Endothelial cell of umbilical vein (primary cell): Measurements from ENCODE around the gene GATA1. TPM values are rescaled to one million over a fixed set of nuclear protein-coding genes. Genes with fewer than 3 reads are reported as not detected.

Experiments used
- BruUV-seq: library from RNA; stranded (reverse); fragments of 400-500 nt; replicated peaks from 2 replicates; lab custom pipeline; 2021; lab: Mats Ljungman, UMichigan
- CTCF ChIA-PET: fragments of 300-600, 350-600 bp; sonication (Branson Sonifier 250); formaldehyde crosslinking; loops from one replicate; lab custom pipeline; 2021; ENCODE audit warnings: antibody characterized with exemption, inconsistent platforms; lab: Charles Lee
- POLR2A ChIA-PET: fragments of 300-600, 350-600 bp; sonication (Branson Sonifier 250); formaldehyde crosslinking; loops from one replicate; lab custom pipeline; 2021; ENCODE audit warnings: antibody characterized with exemption, inconsistent platforms; lab: Charles Lee
- DNase-seq: peaks from one replicate; pipeline ENCODE4 v3.0.0-alpha.2; 2011; ENCODE audit warnings: low read depth, low spot score
- FAIRE-seq: peaks from 2 replicates; lab custom pipeline; 2011; peaks lifted over from hg19 to GRCh38; lab: Jason Lieb, UNC
- H2AFZ ChIP-seq: 2 replicates; pipeline ENCODE4 v1.6.0; 2012; ENCODE audit warnings: low read depth, low read length, control low read depth, inconsistent platforms
- H3K27ac ChIP-seq: 2 replicates; pipeline ENCODE4 v1.5.1; 2011; ENCODE audit warnings: low read depth, mild to moderate bottlenecking, control low read depth, low read length, moderate library complexity; ENCODE audit not compliant: insufficient read depth
- H3K27me3 ChIP-seq, 2 experiments: 2 replicates each; pipeline versions ENCODE4 v1.6.0 to v1.6.1; 2011; ENCODE audit warnings: low read length in 2 of 2, mixed read lengths in 1 of 2; ENCODE audit not compliant: control insufficient read depth in 2 of 2, insufficient read depth in 2 of 2
- H3K36me3 ChIP-seq, 2 experiments: 2 replicates in 1 of 2; 3 replicates in 1 of 2; pipeline ENCODE4 v1.5.1; 2011; ENCODE audit warnings: low read length in 2 of 2, mild to moderate bottlenecking in 1 of 2, moderate library complexity in 1 of 2; ENCODE audit not compliant: control insufficient read depth in 2 of 2, insufficient read depth in 2 of 2; ENCODE audit errors: extremely low read depth in 1 of 2
- H3K4me1 ChIP-seq: 3 replicates; pipeline ENCODE4 v1.5.1; 2011; ENCODE audit warnings: mild to moderate bottlenecking, low read length; ENCODE audit not compliant: control insufficient read depth, insufficient read depth; ENCODE audit errors: extremely low read depth
- H3K4me2 ChIP-seq: 2 replicates; pipeline ENCODE4 v1.6.1; 2011; ENCODE audit warnings: low read length, control low read depth, mixed read lengths; ENCODE audit not compliant: insufficient read depth
- H3K4me3 ChIP-seq, 3 experiments: fragments of 200-600 bp in 1 of 3; sonication (generic), shearing (Covaris generic) in 1 of 3; replicated peaks in 1 of 3; 2 replicates each; pipeline ENCODE4 v1.5.1; 2011 to 2016; ENCODE audit warnings: control low read depth in 3 of 3, low read length in 3 of 3, mild to moderate bottlenecking in 2 of 3, inconsistent platforms in 1 of 3, low read depth in 1 of 3, moderate library complexity in 1 of 3; ENCODE audit not compliant: insufficient read depth in 1 of 3
- H3K79me2 ChIP-seq: 2 replicates; pipeline ENCODE4 v1.6.0; 2012; ENCODE audit warnings: low read length, inconsistent platforms; ENCODE audit not compliant: control insufficient read depth, insufficient read depth
- H3K9ac ChIP-seq: replicated peaks from 2 replicates; pipeline ENCODE3; 2011; ENCODE audit warnings: low read length, control low read depth; ENCODE audit not compliant: insufficient read depth; ENCODE audit errors: extremely low read depth
- H3K9me1 ChIP-seq: replicated peaks from 3 replicates; pipeline ENCODE4 v1.6.0; 2011; ENCODE audit warnings: mild to moderate bottlenecking, low read length; ENCODE audit not compliant: control insufficient read depth, insufficient read depth; ENCODE audit errors: extremely low read depth
- H3K9me3 ChIP-seq: replicated peaks from 2 replicates; pipeline ENCODE4 v1.5.1; 2012; ENCODE audit warnings: low read length, inconsistent platforms; ENCODE audit not compliant: control insufficient read depth, insufficient read depth
- H4K20me1 ChIP-seq: replicated peaks from 2 replicates; pipeline ENCODE3; 2011; ENCODE audit warnings: mild to moderate bottlenecking, low read length; ENCODE audit not compliant: control insufficient read depth, insufficient read depth; ENCODE audit errors: extremely low read depth
- EZH2 ChIP-seq: IDR thresholded peaks from 2 replicates; pipeline ENCODE4 v1.6.1; 2012; ENCODE audit warnings: borderline replicate concordance, low read depth, mild to moderate bottlenecking, moderate library complexity, low read length, inconsistent platforms; ENCODE audit not compliant: severe bottlenecking
- FOS ChIP-seq: IDR thresholded peaks from 2 replicates; pipeline ENCODE4 v1.6.1; 2011; ENCODE audit warnings: mild to moderate bottlenecking, low read length, moderate library complexity, borderline replicate concordance; ENCODE audit not compliant: insufficient read depth
- GATA2 ChIP-seq: IDR thresholded peaks from 2 replicates; pipeline ENCODE4 v1.7.0; 2011; ENCODE audit warnings: low read depth, mild to moderate bottlenecking, moderate library complexity, mixed read lengths, low read length; ENCODE audit not compliant: insufficient read length, insufficient read depth
- JUN ChIP-seq: IDR thresholded peaks from 2 replicates; pipeline ENCODE4 v1.6.1; 2011; ENCODE audit warnings: borderline replicate concordance, low read depth; ENCODE audit not compliant: insufficient read length, insufficient read depth
- MYC ChIP-seq: IDR thresholded peaks from one replicate; pipeline ENCODE4 v1.6.1; 2011; ENCODE audit warnings: mild to moderate bottlenecking, low read depth, low read length
- POLR2A ChIP-seq: IDR thresholded peaks from 2 replicates; pipeline ENCODE4 v1.6.1; 2012; ENCODE audit warnings: low read depth, mild to moderate bottlenecking, control low read depth, low read length
- POLR2AphosphoS5 ChIP-seq: IDR thresholded peaks from 2 replicates; pipeline ENCODE4 v1.6.1; 2012; ENCODE audit warnings: low read depth, mild to moderate bottlenecking, control low read depth, low read length, moderate library complexity; ENCODE audit not compliant: insufficient read depth
- dilution Hi-C: fragments of 300-500 bp; cut with MboI; formaldehyde crosslinking; loops from one replicate; pipeline ENCODE4 v1.15.0; 2019; ENCODE audit warnings: low sequenced_read_pairs; ENCODE audit not compliant: extremely low pct_ligation_motif_present
- intact Hi-C: fragments of 100-400 bp; cut with micrococcal nuclease; formaldehyde crosslinking; loops from one replicate; pipeline ENCODE4 v1.10.0; 2022
- polyA plus RNA-seq, 4 experiments: library from polyadenylated mRNA; depleted of rRNA in 3 of 4; stranded (reverse) in 3 of 4; unstranded in 1 of 4; fragments of >200 nt; gene quantifications; 2 replicates each; pipeline versions ENCODE4 v1.2.1 to v1.2.3, GENCODE V29; 2011 to 2012; ENCODE audit warnings: missing spikeins in 1 of 4
- total RNA-seq: library from RNA; stranded (reverse); gene quantifications from 2 replicates; pipeline ENCODE4 v1.2.3, GENCODE V29; 2021
- TF ChIP-seq, protein P1 (sequence below): IDR thresholded peaks from 2 replicates; pipeline ENCODE4 v1.6.1; 2011; ENCODE audit not compliant: insufficient read depth, insufficient read length
- TF ChIP-seq, protein P2 (sequence below), 2 donors: IDR thresholded peaks; 1 replicate in 1 of 2; 2 replicates in 1 of 2; pipeline ENCODE4 v1.5.1; 2011; ENCODE audit warnings: low read length in 2 of 2, mild to moderate bottlenecking in 2 of 2, moderate library complexity in 2 of 2, control low read depth in 1 of 2, inconsistent platforms in 1 of 2, low read depth in 1 of 2; ENCODE audit not compliant: insufficient read depth in 1 of 2; ENCODE audit errors: extremely low read depth in 1 of 2

Gene GATA1
- total and polyA plus RNA-seq, 2 donors (not counting 3 experiments of a cell fraction or from before 2014, with no cell fraction given), result not detected

DNA sequence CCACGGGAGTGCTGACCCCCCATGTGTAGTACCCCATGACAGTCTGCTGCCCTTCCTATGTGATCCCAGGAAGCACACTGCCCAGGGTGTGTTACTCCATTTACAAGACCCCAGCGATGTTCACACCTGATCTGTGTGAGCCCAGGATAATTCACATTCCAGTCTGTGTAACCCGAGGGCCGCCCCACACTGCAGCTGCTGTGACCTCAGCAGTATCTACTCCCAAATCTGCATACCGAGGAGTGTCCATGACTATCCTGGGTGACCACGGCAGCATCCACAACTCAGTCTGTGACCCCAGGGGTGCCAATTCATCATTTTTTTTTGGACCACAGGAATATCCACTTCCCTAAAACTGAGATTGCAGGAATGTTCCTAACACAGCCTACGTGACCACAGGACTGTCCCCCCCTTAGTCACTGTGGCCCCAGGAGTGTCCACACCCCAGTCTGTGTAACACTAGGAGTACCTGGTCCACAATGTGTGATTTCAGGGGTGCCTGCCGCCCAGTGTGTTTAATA lies 32.6 kb upstream of the GATA1 start:
- ChIA-PET POLR2A (no interaction called here), CTCF (no interaction called here)
- FAIRE-seq (no peak), DNase-seq (no peak)
- Histone ChIP-seq H3K9me1 (no peaks in the 10 kb centered on the region), H2AFZ (no peak overlapping the region), H3K27ac (no peak overlapping the region), H3K4me2 (no peak overlapping the region), H3K79me2 (no peaks in the 10 kb centered on the region), H3K4me3 (no peak overlapping the region), H3K9ac (no peak overlapping the region), H4K20me1 (no peaks in the 10 kb centered on the region), H3K4me1 (no peaks in the 10 kb centered on the region), H3K36me3 (no peaks in the 10 kb centered on the region), H3K9me3 (no peaks in the 10 kb centered on the region), H3K27me3 (no peaks in the 10 kb centered on the region)
- TF ChIP-seq JUN, result no peak
- TF ChIP-seq MYC, result no peak
- TF ChIP-seq GATA2, result no peak
- no peak for TF ChIP-seq POLR2AphosphoS5
- TF ChIP-seq EZH2, result no peak
- no peak for TF ChIP-seq FOS
- TF ChIP-seq, protein P1, sequence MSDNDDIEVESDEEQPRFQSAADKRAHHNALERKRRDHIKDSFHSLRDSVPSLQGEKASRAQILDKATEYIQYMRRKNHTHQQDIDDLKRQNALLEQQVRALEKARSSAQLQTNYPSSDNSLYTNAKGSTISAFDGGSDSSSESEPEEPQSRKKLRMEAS, result no peak
- no peak for TF ChIP-seq POLR2A
- TF ChIP-seq, protein P2, sequence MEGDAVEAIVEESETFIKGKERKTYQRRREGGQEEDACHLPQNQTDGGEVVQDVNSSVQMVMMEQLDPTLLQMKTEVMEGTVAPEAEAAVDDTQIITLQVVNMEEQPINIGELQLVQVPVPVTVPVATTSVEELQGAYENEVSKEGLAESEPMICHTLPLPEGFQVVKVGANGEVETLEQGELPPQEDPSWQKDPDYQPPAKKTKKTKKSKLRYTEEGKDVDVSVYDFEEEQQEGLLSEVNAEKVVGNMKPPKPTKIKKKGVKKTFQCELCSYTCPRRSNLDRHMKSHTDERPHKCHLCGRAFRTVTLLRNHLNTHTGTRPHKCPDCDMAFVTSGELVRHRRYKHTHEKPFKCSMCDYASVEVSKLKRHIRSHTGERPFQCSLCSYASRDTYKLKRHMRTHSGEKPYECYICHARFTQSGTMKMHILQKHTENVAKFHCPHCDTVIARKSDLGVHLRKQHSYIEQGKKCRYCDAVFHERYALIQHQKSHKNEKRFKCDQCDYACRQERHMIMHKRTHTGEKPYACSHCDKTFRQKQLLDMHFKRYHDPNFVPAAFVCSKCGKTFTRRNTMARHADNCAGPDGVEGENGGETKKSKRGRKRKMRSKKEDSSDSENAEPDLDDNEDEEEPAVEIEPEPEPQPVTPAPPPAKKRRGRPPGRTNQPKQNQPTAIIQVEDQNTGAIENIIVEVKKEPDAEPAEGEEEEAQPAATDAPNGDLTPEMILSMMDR (IDR thresholded peaks at IDR 0.05; ENCODE audit: extremely low read depth in 1 of 2, insufficient read depth in 1 of 2, low read depth in 1 of 2, low read length in 2 of 2), result no peak
- dilution Hi-C loops (no loop called here), intact Hi-C loops (no loop called here)
- BruUV-seq, result no TSS peak
